NCI-H187 (cell line): ENCODE measurements around the gene HTRA2.
A peak's percentile ranks its signal among the peaks of the same experiment; 100 is the strongest.

Source experiments
- DNase-seq, 2 experiments: peaks; one replicate each; lab custom pipeline; 2025; lab: John Stamatoyannopoulos, UW

Gene HTRA2

DNA sequence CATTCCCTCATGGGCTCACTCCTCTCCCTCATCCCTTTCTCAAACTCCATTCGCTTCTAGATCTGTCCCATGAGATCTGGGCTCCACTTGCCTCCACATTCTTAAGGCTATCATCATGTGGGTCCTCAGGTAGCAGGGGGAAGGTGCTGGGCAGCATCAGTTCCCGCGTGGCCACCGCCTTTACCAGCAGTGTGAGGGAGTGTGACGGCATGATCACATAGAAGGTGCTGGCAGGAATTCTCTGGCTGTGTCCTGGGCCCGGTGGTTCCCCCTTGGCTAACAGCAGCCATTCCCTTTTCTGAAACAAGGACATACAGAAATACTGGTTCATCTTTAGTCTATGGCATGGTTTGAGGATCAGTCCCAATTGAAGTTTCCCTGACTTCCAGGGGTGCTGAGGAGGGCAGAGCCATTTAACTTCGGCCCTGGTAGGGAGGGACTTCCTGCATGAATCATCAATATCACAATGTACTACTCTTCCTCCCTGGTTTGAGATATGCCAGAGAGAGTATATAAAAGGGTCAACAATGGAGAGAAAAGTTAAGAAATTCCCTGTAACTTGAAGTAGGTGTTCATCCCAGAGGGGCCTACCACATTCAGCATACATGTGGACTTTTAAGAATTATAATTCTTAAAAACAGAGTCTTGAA lies 32.5 kb downstream of the HTRA2 start:
- DNase-seq: no peak

- DNase-seq: no peak
These were observed 34.5 kb downstream of the HTRA2 start for GRCh38 chr2:74564222-74564621.

DNA sequence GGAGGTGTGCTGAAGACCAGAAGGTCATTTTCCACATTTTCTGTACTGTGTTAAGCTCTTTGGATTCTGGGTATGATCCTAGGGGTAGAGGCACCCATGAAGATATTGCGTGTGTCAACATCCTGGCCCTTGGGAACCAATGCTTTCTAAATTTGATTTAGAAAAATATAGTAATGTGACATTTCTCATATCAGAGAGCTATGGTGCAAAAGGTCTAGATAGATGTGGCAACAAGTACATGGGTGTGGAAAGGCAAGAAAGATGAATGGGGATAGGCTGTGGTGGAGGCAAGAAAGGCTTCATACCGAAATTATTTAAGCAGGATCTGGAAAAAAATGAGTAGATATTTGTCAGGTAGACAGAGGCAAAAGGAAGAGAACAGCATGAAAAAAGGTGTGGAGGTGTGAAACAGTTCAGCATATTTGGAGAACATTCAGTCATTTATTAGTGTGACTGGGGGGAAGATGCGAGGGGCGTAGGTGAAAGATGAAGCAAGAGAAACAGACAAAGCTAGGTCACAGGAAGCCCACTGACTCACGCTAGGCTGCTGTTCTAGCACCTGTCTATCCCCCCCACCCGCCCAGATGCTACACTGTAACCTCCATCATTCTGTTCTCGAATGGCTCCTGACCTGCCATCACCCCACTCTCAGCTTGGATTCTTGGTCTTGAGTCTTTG lies 36.5 kb downstream of the HTRA2 start:
- DNase-seq: no peak

DNA sequence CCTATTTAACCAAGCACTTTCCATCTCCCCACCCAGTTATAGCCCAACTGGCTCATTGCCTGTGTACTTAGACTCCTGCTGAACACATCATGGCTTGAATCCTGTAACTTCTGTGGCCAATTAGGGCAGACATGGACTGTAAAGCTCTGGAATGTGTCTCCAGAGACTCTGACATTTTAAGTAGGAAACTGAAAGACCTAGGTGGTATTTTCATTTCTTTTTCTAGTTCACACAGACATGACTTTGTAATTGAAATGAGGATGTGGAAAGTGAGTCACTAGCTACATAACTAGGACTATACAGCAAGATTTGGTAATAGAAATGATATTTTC lies 37.0 kb downstream of the HTRA2 start:
- no peak for DNase-seq

GRCh38 chr2:74567881-74568280 lies 38.1 kb downstream of the HTRA2 start:
- no peak for DNase-seq

DNA sequence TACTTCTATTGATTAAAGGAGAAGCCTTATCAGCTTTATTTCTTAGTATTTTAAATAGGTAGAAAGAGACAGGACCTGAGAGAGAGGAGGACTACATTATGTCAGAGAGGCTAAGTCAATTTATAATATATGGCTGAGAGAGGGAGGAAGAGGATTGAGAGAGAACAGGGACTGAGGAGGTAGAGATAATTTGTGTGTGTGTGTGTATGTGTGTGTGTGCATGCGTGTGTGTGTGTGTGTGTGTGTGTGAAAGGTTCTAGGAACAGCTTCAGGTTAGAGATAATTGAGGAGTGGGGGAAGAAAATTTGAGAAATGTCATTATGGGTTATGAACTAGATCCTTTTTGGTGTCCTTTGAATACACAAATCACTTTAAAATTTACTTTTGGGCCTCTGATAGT lies 40.0 kb downstream of the HTRA2 start:
- DNase-seq: no peak

- DNase-seq: no peak
These were observed 41.3 kb downstream of the HTRA2 start for GRCh38 chr2:74571058-74571457.

GRCh38 chr2:74572178-74572925 lies 42.6 kb downstream of the HTRA2 start:
- no peak for DNase-seq

DNA sequence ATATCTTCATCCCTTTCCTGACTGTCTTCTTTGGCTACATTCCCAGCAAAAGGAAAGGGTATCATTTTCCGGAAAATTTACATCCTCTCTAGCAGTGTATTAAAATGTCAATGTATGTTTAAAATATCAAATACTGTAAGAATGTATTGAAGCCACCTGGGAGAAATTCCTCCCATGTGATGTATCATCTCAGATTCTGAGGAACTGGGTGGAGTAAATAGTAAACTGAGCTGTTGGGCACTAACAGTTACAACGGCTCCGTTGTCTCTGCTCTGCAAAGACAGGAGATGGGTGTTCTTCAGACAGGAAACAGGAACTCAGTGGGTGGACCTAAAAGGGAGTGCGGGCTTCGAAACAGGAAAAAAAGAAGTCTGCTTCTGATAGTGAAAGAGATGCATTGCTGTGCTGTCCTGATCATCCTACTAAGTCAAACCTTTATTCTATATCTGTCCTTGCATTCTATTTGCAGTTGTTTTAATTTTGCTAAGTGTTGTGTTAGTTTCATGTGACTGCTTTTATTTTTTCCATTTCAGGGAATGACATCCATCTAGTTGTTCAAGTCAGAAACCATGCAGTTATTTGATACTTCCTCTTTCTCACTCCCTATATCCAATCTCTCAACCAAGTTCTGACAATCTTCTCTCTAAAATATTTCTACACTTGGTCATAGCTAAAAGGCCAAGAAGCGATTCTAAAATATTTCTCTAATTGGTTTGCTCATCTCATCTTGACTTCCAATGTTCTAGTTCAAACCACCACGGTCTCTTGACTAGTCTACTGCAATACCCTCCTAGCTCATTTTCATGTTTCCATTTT lies 44.2 kb downstream of the HTRA2 start:
- DNase-seq: no peak

- no peak for DNase-seq
These were observed 45.6 kb downstream of the HTRA2 start for GRCh38 chr2:74575320-74575719.

GRCh38 chr2:74576211-74576862 lies 46.6 kb downstream of the HTRA2 start:
- DNase-seq: peak in 1 of 2 experiments; percentile 2

DNA sequence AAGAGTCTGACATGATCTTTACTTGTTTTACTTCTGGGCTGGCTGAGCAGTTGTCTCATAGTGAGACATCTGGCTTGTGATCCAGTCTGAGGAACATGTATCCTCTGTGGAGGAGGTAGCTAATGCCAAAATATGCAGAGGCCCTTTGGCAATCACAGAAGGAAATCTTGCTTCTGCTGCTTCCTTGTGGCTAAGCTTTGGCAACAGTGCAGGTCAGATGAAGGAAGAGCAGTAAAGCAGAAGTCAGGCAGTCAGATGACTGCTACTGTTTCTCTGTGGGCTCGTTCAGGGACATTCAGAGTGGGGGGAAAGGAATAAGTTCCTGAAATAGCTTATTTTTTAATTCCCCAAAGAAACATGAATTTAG lies 47.1 kb downstream of the HTRA2 start:
- no peak for DNase-seq

GRCh38 chr2:74577448-74577847 lies 47.7 kb downstream of the HTRA2 start:
- no peak for DNase-seq

- no peak for DNase-seq
These were observed 48.7 kb downstream of the HTRA2 start for GRCh38 chr2:74578408-74578807.

DNA sequence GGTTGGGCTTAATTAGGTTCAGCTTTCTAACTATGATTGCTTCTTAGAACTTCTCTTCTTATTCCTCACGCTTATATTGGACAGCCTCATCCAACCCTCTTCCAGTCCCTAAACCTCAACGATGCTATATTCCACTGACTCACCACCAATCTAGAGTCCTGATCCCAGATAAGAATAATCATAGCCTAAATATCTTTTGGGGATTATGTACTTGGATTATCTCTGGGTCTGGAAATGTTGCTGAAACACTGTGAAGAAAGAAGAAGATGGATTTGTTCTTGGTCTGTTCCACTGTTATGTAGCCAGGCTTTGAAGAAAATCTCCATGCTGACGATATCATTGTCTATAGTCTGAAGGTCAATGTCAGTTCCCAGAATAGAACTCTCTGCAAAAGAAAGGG lies 51.7 kb downstream of the HTRA2 start:
- DNase-seq: no peak

GRCh38 chr2:74582184-74582583 lies 52.5 kb downstream of the HTRA2 start:
- no peak for DNase-seq
